Measurements from ENCODE around the gene SFXN3. TPM values are rescaled to one million over a fixed set of nuclear protein-coding genes. Genes with fewer than 3 reads are reported as not detected.
A peak's percentile ranks its signal among the peaks of the same experiment; 100 is the strongest.

The SFXN3 gene
- total RNA-seq, 1 experiment from 2014 or later, result 2.8 TPM

DNA sequence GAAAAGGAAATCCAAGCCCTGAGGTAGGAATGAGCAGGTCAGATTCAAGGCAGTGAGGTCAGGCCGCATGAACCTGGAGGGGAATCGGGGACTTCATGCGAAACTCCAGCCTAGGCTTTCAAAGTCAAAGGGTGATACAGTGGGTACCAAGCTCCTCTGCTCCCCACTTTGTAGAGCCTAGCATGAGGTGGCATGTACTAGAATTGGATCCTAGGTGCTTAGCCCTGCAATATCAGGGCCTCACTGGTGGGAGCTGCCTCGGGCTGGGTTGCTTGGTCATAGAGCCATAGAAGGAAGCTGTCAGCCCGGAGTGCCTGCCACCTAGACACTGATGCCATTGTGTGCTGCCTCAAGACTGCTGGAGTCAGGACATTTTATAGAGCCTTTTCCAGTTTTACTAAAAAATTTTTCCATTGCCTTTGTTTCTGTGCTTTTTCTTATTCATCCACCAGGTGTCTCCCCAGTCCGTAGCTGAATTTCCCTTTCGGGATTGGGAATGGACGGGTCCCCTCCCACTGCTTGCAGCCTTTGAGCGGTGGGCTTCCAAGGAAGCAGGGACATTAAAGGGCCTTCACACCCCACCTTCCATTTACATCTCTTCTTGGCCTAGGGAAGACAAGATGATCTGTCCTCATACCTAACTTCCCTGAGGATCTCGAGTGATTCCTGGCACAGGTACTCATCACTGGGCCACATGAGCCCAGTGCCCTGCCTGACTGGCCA, 36.9 kb upstream of the SFXN3 start:
- WGBS (ENCODE audit: extremely low coverage, insufficient read length, low lambda C conversion rate), result no CpG with 5 or more reads among the region's 10 CpGs
- Histone ChIP-seq H2BK5ac (ENCODE audit: insufficient read length, low read length) (no peak overlapping the region), H3K9ac (ENCODE audit: extremely low read depth, insufficient read length, low read length) (no peak overlapping the region), H3K56ac (ENCODE audit: insufficient read length, low read depth, low read length) (no peak overlapping the region), H2AK5ac (ENCODE audit: insufficient read length, low read length) (no peak overlapping the region), H2BK120ac (ENCODE audit: low read depth, low read length, poor library complexity, severe bottlenecking) (no peak overlapping the region), H3K79me2 (ENCODE audit: insufficient read depth, low read length) (peaks cover 3% of the 10 kb centered on the region; the same call in 1 of the 2 replicates), H2BK20ac (ENCODE audit: low read depth, low read length, poor library complexity, severe bottlenecking) (no peak overlapping the region), H3K4me1 (ENCODE audit: insufficient read depth, low read length) (peaks cover 2% of the 10 kb centered on the region; the same call in 1 of the 2 replicates), H4K5ac (ENCODE audit: insufficient read length, low read depth, low read length) (no peak overlapping the region), H2AFZ (ENCODE audit: low read length) (no peak overlapping the region), H3K23ac (ENCODE audit: insufficient read length, low read depth, low read length) (no peak overlapping the region), H3K14ac (ENCODE audit: insufficient read depth, low read length) (no peak overlapping the region), H3K27ac (ENCODE audit: insufficient read length, low read depth, low read length) (no peak overlapping the region), H2BK12ac (ENCODE audit: insufficient read length, low read depth, low read length) (no peak overlapping the region), H3K27me3 (ENCODE audit: insufficient read depth, low read length) (no peaks in the 10 kb centered on the region), H4K8ac (replicated peaks; ENCODE audit: insufficient read length, low read depth, low read length) (no peak overlapping the region), H3K9me3 (ENCODE audit: control insufficient read depth, low read depth, low read length) (no peaks in the 10 kb centered on the region), H3K18ac (ENCODE audit: insufficient read length, low read depth, low read length) (no peak overlapping the region), H3K23me2 (ENCODE audit: insufficient read length, low read depth, low read length, poor library complexity, severe bottlenecking) (peaks cover 20% of the 10 kb centered on the region), H3K4me2 (ENCODE audit: insufficient read depth, insufficient read length, low read length) (no peak overlapping the region), H3K79me1 (ENCODE audit: insufficient read depth, low read depth, low read length, poor library complexity, severe bottlenecking) (peaks cover 6% of the 10 kb centered on the region), H4K91ac (ENCODE audit: insufficient read length, low read depth, low read length) (no peak overlapping the region), H3K4ac (ENCODE audit: low read depth, low read length) (no peak overlapping the region), H3T11ph (ENCODE audit: low read length) (no peak overlapping the region), H4K20me1 (ENCODE audit: control insufficient read depth, insufficient read depth, insufficient read length) (no peaks in the 10 kb centered on the region), H2BK15ac (ENCODE audit: low read depth, low read length) (no peak overlapping the region)
- H3K4me3 Mint-ChIP-seq, result peak overlapping the region in 1 of 2 experiments; percentile 20; a peak in 2 of 5 replicates
- H3K36me3 Mint-ChIP-seq (ENCODE audit: insufficient read depth in 1 of 3, low read depth in 3 of 3), result peaks cover 38 to 53% (median 46%) of the 10 kb centered on the region in 3 experiments; a peak in 6 of 7 replicates
- H3K4me1 Mint-ChIP-seq, result peaks cover 27 to 31% of the 10 kb centered on the region in 2 experiments
- no peak for DNase-seq
- H3K27me3 Mint-ChIP-seq (ENCODE audit: low read depth), result no peaks in the 10 kb centered on the region
- no peaks in the 10 kb centered on the region; a peak in 1 of 5 replicates for H3K9me3 Mint-ChIP-seq
- peak overlapping the region; percentile 45 to 85 (median 78); a peak in 5 of 7 replicates for H3K27ac Mint-ChIP-seq
- TF ChIP-seq, protein P1, sequence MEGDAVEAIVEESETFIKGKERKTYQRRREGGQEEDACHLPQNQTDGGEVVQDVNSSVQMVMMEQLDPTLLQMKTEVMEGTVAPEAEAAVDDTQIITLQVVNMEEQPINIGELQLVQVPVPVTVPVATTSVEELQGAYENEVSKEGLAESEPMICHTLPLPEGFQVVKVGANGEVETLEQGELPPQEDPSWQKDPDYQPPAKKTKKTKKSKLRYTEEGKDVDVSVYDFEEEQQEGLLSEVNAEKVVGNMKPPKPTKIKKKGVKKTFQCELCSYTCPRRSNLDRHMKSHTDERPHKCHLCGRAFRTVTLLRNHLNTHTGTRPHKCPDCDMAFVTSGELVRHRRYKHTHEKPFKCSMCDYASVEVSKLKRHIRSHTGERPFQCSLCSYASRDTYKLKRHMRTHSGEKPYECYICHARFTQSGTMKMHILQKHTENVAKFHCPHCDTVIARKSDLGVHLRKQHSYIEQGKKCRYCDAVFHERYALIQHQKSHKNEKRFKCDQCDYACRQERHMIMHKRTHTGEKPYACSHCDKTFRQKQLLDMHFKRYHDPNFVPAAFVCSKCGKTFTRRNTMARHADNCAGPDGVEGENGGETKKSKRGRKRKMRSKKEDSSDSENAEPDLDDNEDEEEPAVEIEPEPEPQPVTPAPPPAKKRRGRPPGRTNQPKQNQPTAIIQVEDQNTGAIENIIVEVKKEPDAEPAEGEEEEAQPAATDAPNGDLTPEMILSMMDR (conservative IDR thresholded peaks at IDR 0.05), result peak; percentile 69

Data from H9 (cell line).